NCI-H1417 treated with DMSO at 0.1 percent for 48 hours (cell line): ENCODE measurements around the gene SF3B4.
A peak's percentile ranks its signal among the peaks of the same experiment; 100 is the strongest.

Source experiments
- DNase-seq: peaks from one replicate; lab custom pipeline; 2025; lab: John Stamatoyannopoulos, UW

SF3B4 gene

DNA sequence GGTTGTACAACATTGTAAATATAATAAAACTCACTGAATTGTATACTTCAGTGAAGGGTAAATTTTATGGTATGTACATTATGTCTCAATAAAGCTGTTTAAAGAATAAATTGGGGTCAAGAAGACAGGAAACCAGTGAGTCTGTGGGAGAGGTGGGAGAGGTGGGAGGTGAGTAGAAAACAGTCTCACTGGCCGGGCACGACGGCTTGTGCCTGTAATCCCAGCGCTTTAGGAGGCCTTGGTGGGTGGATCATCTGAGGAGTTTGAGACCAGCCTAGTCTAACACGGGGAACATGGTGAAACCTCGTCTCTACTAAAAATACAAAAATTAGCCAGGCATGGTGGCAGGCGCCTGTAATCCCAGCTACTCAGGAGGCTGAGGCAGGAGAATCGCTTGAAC lies 4.9 kb upstream of the SF3B4 start:
- DNase-seq = no peak

DNA sequence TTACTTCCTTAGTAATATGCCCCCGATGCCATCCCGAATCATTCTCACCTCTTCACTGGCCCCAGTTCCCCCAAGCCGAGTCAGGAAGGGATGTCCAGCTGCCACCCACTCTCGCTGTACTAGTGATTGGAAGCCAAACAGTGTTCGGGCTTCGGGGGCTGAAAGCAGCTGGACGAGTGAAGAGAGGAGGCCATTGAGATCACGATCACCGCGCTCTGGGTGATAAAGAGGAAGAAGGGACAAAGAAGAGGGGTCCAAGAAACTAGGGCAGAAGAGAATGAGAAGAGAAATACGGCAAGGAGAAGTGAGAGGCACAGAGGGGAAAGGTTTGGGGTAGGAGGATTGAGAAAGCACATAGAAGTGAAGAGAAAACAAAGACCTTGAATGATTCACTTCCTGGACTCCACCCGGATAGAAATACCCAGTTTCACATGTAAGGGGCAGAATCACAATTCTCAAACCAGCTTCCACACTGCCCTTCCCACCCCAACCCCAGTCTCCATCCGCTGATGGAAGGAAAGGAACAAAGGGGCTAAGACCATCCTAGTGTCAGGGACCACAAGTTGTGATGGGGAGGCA lies 3.7 kb upstream of the SF3B4 start:
- DNase-seq = no peak

DNA sequence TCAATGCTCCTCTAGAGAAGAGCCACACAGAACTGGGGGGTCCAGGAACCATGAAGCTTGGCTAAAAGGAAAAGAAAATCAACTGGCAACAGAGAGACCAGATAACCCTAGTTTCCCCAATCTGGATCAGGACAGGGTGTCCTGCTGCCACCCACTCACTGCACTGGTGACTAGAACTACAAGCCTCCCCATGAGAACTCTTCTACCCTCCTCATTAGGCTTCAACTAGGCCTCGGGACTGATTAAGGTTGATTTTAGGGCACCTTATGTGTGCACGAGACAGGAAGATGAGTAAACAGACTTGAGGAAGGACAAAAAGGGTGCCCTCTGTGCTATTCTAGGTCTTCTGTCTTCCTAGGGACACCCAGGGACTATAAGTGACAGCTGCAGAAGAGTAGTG lies 2.3 kb upstream of the SF3B4 start:
- no peak for DNase-seq

DNA sequence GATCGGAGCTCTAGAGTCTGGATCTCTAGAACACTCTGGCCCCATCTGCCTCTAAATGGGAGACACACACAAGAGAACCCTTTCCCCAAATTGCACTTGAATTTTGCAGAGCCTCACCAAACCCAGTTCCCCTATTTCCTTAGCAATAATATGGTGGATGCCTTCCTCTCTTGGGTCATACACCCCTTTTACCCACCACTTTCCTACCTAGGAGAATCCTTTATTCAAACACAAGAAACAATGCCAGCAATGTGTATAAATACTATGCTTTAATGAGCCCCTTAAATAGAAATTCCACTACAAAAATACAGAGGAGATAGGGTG lies 760 bp upstream of the SF3B4 start:
- peak; percentile 13 for DNase-seq

DNA sequence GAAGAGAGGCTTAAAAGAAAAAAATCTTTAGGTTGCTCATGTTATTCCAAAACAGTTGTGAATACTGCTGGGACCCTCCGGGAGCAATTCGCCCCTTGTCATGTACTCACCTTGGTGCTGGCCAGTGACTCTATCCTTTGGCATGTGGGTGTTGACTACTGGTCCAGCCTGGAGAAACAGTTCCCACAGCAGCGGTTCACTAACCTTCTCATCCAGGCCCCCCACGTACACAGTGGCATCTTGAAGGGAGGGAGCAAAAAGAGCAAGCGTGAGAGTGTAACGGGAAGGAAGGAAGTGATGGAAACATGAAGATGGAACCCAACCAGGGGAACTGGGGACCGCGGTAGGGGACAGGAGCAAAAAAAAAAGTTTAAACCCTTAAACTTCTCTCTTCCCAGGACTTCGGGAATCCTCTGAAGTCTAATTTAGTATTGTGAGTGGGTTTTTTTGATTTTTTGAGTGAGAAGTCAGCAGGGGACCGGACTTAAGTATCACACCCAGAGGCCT lies 494 bp downstream of the SF3B4 start:
- DNase-seq = no peak

DNA sequence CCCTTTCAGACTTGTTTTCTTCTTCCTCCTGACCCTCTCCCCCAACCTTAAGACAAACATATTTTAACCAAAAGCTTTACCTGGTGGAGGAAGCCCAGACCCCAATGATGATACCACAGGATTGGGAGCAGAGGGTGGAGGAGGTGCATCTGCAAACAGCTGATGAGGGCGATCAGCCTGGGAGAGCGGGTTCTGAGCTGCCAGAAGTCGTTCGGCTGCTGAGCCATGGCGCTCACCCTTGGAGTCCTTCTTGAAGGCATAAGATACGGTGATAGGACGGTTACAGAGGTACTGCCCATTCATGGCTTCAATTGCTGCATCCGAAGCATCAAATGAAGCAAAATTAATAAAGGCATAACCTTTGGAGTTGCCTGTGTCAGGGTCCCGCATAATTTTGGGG lies 1.3 kb downstream of the SF3B4 start:
- no peak for DNase-seq

DNA sequence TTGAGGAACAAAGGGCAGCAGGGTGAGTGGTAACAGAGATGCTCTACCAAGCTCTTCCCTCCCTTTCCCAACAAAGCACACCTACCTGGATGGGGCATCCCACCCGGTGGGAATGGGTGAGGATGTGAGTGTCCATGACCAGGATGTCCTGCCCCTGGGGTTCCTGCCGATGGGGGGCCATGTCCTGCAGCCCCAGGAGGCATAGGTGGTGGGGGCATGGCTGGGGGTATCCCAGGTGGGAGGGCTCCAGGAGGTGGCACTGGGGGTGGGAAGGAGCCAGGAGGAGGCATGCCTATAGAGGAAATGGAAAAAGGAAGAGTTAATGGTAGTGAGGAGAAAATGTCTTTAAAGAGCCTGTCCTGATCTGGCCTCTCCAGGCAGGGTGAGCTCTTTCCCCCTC lies 1.9 kb downstream of the SF3B4 start:
- DNase-seq = no peak

DNA sequence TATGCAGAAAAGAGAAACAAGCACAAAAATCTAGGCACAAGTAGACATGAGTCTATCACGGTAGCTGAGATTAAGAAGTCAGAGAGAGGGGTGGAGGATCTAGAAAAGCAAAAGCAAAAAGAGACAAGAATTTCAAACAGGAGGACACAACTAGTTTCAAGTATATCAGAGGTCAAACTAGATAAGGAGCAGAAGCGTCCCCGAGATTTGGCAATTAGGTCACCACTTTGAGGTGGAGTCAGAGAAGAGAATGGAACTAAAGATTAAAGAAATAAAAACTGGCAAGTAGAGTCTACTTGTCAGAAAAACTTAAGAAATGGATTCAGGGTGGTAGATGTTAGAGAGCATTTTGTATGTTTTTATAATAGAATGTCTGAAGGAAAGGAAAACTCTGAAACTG lies 2.3 kb downstream of the SF3B4 start:
- no peak for DNase-seq

DNA sequence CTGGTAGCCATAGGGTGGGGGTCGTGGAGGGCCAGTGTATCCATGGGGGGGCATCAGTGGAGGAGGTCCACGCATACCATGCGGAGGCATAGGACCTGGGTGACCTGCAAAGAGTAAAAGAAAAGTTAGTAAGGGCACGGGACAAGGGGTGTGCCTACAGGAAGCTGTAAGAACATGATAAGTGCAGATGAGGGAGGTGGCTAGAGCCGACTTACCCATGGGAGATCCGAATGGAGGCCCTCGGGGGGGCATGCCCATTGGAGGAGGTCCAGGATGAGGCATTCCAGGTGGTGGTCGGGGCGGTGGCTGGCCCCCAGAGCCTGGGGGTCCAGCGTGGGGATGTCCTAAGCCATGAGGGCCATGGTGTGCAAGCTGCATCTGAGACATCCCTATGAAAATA lies 4.0 kb downstream of the SF3B4 start:
- DNase-seq = no peak

DNA sequence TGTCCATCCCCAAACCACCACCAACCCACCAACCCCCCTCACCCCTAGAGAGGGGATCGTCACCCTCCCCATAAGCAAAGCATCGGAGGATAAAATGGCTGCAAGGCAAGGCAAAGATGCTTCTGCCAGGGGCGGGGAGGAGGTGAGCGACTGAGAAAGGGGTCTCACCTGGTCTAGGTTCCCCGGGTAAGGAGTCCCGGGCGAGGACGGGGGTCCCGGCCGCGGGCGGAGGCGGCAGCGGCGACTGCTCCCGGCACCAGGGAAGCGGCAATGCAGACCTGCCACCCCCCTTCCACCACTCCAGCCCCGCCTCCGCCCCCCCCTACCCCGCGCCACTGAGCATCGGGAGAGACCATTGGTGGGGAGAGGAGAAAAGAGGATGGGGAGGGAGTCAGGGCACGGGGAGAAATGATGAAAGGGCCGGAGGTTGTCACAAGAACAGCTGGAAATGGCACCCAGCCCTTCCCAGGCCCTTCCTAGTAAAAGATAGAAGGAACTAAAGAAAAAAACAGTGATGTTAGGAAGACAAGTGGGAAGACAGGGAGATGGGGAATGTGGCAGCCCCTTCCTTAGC lies 9.9 kb downstream of the SF3B4 start, which contains the start of gene SV2A:
Gene SV2A (minus strand): TSS at position 274 of the 574 bp plus-strand sequence. CDS start 4,004 bp downstream, outside the sequence.
- DNase-seq = peak; percentile 28

DNA sequence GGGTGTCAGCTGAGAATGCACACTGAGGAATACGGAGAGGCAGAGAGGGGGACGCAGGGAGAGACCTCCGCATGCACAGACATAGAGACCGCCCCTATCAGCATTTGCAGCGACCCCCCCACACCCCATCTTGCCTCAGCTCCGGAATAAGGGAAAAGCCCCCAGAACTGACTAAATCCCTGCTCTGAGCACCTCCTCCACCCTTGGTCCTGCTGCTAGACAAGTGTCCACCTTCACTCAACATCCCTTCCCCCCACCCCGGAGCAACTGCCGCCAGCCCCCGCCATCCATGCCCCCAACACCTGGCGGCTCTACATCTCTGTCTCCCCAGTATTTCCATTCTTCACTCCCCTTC lies 10.7 kb downstream of the SF3B4 start:
- no peak for DNase-seq

DNA sequence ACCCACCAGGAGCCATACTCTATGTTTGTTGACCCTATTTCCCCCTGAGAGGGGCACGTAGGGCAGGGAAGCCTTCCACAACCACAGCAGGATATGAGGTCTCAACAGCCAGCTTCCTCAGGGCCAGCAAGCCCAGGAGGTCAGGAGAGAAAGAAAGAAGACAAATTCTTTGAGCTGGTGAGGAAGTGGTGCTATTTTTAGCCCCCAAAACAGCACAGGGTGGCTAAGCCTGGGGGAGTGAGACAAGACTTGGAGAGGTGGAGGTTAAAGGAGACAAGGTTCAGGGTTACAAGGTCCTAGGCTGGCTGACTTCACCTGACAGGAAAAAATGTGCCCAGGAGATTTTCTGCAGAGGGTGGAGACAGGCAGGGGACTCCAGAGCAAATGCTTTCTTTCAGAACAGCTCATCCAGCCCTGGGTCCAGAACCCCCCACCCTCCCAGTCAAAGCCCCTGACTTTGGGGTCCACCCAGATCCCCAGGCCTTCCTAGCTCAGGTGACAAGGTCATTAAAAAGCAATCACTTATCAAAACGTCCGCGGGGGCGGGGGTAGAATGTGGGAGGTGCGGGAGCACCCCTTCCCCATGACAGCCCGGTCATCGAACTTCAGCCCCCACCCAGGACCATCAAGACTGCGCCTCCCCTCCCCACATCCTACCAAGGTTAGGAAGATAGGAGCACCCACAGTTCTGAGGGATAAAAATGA lies 11.3 kb downstream of the SF3B4 start:
- no peak for DNase-seq

DNA sequence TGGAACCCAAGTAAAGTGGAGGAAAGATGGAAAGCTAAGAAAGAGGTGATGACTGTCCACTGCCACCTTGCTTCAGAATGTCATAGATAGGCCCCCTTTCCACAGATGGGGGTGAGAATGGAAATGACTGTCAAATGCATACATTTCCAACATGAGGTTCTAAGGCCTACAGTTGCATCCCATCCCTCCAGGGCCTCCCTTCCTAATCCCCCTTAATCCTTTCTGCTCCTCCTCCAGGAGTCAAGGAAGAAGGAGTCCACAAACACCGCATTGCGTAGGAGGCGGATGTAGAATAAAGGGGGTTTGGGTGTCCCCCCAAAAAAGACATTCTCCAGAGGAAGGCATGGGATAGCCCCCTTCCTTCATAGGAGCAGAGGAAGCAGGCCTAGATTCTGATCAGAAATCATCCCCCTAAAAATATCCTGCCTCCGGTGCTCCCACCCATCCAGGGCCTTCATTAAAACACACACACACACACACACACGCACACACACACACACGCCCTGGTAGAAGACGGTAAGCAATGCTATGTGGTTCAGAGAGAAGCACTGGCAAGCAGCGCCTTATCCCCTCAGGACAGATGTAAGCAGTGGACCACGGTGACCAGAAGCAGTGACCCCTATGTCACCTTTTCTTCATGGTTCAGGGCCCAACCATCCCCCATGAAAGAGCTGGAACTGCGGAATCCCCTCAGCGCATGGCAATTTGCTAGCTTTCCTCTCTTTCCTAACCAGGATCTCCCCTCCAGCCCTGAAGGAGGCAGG lies 12.0 kb downstream of the SF3B4 start:
- no peak for DNase-seq

DNA sequence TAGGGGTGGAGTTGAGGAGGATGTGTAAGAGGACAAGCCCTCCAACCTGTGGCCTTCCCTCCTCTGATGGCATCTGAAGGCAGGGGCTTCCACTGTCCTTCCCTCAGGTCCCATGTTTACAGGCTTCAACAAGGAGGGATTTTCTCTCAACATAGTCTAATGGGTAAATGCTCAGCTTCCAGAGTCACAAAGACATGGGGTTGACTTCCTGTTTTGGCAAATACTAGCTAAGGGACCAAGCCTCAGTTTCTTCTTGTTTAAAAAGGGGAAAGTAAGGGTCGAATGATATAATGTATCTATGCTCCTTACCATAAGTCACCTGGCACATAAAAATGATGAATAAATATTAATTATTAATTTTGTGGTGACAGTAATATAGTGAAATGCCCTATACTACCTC lies 13.1 kb downstream of the SF3B4 start:
- no peak for DNase-seq

DNA sequence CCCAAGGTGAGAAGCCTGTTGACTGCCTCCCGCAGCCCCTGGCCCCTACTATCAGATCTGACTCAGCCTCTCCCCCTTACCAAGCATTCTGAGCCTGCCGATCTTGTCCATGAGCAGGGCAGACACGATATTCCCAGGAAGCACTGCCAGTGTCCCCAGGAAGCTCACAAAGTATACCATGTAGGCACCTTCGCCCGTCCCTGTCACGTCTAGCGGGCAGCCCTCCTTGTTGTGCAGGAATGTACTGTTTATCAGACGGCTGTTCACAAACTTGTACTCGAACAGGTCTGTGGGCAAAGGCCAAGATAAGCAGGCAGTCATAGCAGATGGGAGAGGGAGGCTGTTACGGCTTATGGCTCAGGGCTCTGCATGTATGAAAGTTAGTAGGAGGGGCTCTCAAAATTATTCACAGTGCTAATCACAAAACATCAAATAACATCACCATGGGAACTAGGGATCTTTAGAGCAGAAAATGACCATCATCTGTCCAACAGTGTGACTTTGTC lies 21.0 kb downstream of the SF3B4 start:
- DNase-seq = no peak

DNA sequence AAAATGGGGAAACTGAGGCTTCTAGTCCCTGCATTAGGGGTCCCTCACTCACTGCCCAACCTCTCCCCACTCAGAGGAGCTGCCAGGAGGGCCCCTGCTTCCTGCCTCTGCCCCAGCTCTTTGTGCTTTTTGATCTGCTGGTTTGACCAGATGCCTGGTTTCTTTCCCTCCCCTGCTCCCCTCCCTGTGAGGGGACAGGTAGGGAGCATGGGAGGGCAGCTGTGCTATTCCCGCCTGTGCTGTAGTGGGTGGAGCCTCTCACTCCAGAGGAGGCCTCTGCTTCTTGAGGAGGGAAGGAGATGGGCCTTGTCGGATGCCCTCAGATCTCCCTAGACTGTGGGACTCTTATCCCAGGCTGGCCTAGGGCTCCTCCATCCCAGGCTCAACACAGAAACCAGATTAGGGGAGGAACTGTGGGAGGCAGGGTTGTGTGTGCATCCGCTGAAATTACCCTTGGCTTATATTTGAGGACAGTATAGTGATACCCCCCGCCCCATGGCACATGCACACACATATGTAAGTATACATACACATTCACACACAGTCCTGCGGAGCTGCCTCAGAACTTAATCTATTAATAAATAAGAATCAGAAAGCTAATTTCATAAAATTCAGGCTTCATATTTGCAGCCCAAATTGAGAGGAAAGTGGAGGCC lies 23.6 kb downstream of the SF3B4 start:
- no peak for DNase-seq

DNA sequence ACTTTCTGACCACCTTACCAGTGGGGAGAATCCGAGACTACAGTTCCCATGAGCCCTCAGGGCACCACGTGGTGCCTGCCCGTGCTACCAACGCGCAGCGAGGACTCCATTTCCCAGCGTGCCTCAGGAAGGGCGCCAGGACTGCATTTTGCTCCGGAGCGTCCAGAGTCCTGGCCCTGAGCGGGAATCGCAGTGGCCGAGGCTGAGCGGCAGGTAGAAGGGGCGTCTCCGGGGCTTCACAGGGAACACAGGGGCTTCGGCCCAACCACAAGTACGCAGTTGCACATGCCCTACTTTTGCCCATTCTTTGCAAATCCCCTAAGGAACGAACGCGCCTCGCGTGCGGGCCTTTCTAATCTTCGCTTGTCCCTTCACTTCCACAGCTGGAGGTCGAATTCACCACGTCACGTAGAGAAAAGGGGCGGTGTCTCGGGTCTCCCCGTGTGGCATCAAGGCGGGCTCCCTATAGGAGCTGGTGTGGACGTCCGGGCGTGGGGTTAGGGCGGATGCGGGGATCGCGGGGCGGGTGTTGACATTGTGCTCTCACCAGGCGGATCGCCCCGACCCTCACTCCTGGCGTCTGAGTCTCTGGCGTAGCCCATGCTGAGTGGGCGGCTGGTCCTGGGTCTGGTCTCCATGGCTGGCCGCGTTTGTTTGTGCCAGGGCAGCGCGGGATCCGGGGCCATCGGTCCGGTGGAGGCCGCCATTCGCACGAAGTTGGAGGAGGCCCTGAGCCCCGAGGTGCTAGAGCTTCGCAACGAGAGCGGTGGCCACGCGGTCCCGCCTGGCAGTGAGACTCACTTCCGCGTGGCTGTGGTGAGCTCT lies 27.9 kb downstream of the SF3B4 start, which contains the start of gene BOLA1:
Gene BOLA1 (plus strand): TSS at position 109 of the 825 bp plus-strand sequence. CDS start 492 bp downstream, at position 601.
- peak; percentile 69 for DNase-seq

DNA sequence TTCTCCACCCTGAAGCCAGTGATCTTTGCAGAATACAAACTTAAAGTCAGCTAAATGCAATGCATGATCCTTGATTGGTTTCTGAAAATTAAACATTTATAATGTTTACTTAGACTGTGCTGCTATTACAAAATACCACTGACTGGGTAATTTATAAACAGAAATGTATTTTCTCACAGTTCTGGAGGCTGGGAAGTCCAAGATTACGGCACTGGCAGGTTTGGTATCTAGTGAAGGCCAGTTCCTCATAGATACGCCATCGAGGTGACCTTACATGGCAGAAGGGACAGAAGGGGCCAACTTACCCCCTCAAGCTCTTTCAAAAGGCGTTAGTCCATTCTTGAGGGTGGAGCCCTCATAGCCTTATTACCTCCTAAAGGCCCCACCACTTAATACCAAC lies 31.0 kb downstream of the SF3B4 start:
- no peak for DNase-seq

DNA sequence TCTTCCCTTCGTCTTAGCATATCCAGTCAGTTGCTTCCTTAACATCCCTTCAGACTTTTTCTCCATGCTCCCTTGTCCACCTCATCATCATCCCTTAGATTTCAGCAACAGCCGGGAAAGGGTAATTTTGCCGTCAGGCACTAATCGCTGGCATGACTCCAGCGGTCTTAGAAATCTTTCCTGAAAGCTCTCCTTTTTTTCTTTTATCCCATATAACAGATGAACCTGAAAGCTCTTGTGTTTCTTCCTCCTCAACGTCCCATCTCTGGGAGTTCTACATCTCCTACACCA lies 38.7 kb downstream of the SF3B4 start:
- DNase-seq = no peak

DNA sequence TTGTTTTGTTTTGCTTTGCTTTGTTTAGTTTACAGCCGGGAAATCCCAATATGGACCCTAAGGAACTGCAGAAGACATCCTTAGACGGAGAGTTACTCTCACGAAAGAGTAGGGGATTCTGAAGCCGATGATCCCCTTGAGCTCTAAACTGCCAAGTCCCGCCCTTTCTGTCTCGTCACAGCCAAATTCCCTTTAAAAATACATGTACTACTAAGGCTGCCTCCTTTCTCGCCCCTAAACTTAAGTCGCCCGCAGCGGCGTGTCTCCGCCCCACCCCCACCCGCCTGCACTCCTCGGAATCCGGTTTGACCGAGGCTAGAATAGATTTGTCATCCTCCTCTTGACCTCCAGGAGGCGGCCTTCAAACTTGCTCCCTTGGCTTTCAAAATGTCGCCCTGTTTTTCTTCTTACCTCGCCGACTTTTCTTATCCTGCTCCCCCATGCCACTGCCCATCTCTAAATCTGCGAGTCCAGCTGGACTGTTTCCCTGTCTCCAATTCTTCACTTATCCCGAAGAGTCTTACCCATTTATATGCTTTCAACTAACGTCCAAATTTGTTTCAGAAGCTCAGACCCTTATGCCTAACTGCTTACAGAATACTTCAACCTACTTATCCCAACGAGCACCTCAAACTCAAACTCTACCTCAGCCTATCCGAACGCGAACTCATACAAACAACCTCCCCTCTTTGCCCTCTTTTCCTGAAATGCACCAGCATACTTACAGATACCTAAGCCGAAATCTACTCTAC lies 39.2 kb downstream of the SF3B4 start:
- DNase-seq = peak; percentile 82
